ENCODE measurements around the gene RNPEP.

- no peak for TF ChIP-seq EP300 (IDR thresholded peaks at IDR 0.05; ENCODE audit: borderline replicate concordance in 1 of 2, low read depth in 1 of 2, low read length in 1 of 2)
- TF ChIP-seq TAF1 (IDR thresholded peaks at IDR 0.05; ENCODE audit: borderline replicate concordance, low read depth, low read length): no peak
- no peak for TF ChIP-seq EZH2phosphoT487 (IDR thresholded peaks at IDR 0.05; ENCODE audit: borderline replicate concordance, low read depth)
- TF ChIP-seq RFX5 (IDR thresholded peaks at IDR 0.05; ENCODE audit: low read length): no peak
- no peak for TF ChIP-seq CTCF (IDR thresholded peaks at IDR 0.05)
- no peak for TF ChIP-seq USF2 (IDR thresholded peaks at IDR 0.05; ENCODE audit: borderline replicate concordance, low read depth, low read length)
- no peak for TF ChIP-seq RAD21 (IDR thresholded peaks at IDR 0.05; ENCODE audit: low read length)
These were observed 28.0 kb upstream of the RNPEP start for GRCh38 chr1:201954263-201955008.

Data from SK-N-SH (cell line).